GM18517 (cell line): Measurements from ENCODE around the gene ETAA1.

Source experiments
- ATAC-seq: cut with Tn5 transposase; IDR thresholded peaks from one replicate; pipeline ENCODE4 v1.9.1; 2021; ENCODE audit warnings: mild to moderate bottlenecking, moderate library complexity; ENCODE audit not compliant: unreplicated experiment

ETAA1 gene

GRCh38 chr2:67437114-67437513, 40.0 kb downstream of the ETAA1 start:
- ATAC-seq, result no peak

GRCh38 chr2:67438337-67438736, 41.2 kb downstream of the ETAA1 start:
- no peak for ATAC-seq

GRCh38 chr2:67445652-67446268, 48.6 kb downstream of the ETAA1 start:
- no peak for ATAC-seq

GRCh38 chr2:67446491-67446911, 49.4 kb downstream of the ETAA1 start:
- no peak for ATAC-seq

- no peak for ATAC-seq
These were observed 51.5 kb downstream of the ETAA1 start for GRCh38 chr2:67448648-67449047.

- no peak for ATAC-seq
These were observed 54.1 kb downstream of the ETAA1 start for GRCh38 chr2:67451086-67451832.

GRCh38 chr2:67453310-67453709, 56.2 kb downstream of the ETAA1 start:
- no peak for ATAC-seq

- no peak for ATAC-seq
These were observed 58.3 kb downstream of the ETAA1 start for GRCh38 chr2:67455219-67456142.

GRCh38 chr2:67456428-67456827, 59.3 kb downstream of the ETAA1 start:
- ATAC-seq, result no peak

- no peak for ATAC-seq
These were observed 60.6 kb downstream of the ETAA1 start for GRCh38 chr2:67457699-67458098.

- ATAC-seq, result no peak
These were observed 62.6 kb downstream of the ETAA1 start for GRCh38 chr2:67459761-67460160.
